Tibial artery (tissue), 4 donors: Measurements from ENCODE around the gene ACAT2.

Experiments used
- DNase-seq, 2 donors: peaks; one replicate each; pipeline ENCODE4 v3.0.0-alpha.2; 2019
- H3K27ac ChIP-seq, 2 donors: fragments of 200-600 bp; sonication (generic) in 1 of 2; 1 replicate in 1 of 2; 2 replicates in 1 of 2; pipeline ENCODE4 v1.5.1; 2018 to 2019; ENCODE audit warnings: mild to moderate bottlenecking in 1 of 2
- H3K27me3 ChIP-seq, 2 donors: fragments of 200-600 bp; sonication (generic) in 1 of 2; one replicate each; pipeline versions ENCODE4 v1.5.1 to v1.6.0; 2016 to 2019
- H3K36me3 ChIP-seq, 3 donors: fragments of 200-600 bp; sonication (generic) in 2 of 3; one replicate each; pipeline ENCODE4 v1.5.1; 2016 to 2019; ENCODE audit warnings: mild to moderate bottlenecking in 2 of 3
- H3K4me1 ChIP-seq, 4 donors: fragments of 200-600 bp; sonication (generic) in 2 of 4; 1 replicate in 3 of 4; 2 replicates in 1 of 4; pipeline ENCODE4 v1.5.1; 2016 to 2019
- H3K4me3 ChIP-seq, 2 donors: fragments of 200-600 bp; sonication (generic) in 1 of 2; 1 replicate in 1 of 2; 2 replicates in 1 of 2; pipeline ENCODE4 v1.5.1; 2018 to 2019; ENCODE audit warnings: mild to moderate bottlenecking in 2 of 2
- H3K9me3 ChIP-seq, 3 donors: fragments of 200-600 bp; sonication (generic) in 1 of 3; one replicate each; pipeline ENCODE4 v1.5.1; 2016 to 2019
- CTCF ChIP-seq, 2 experiments: fragments of 200-600 bp in 1 of 2; fragments of 450-650 bp in 1 of 2; IDR thresholded peaks; one replicate each; pipeline ENCODE4 v1.5.1; 2017 to 2019; ENCODE audit warnings: antibody characterized with exemption in 2 of 2, mild to moderate bottlenecking in 1 of 2, moderate library complexity in 1 of 2
- intact Hi-C: fragments of 100-400 bp; cut with DNase I; formaldehyde crosslinking; loops from one replicate; pipeline ENCODE4 v1.15.0; 2023; ENCODE audit warnings: low total_unique reads

Gene ACAT2

DNA sequence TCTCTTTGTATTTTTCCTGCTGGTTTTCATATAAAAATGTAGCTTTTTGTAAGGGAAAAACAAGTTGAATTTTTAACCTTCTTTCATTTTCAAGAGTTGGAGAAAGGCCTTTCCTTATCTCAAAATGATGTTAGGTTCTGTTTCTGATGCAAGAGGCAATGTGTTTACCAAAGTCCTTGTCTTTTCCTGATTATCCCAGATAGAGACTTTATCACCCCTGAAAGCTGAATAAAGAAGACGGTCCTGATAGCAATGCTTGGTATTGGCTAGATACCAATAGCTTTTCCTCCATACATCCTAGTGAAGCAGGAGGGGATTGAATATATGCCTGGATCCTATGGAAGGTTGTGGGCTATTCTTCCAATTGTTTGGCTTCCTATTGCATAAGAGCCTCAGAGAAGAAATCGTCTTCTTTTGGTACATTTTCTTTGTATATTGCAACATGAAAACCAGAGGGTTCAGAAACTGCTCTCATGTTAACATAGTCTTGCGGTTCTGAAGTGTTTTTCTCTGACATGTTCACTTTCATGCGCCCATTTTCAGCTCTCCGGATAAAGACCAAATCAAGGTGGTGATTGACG lies 43.7 kb downstream of the ACAT2 start:
- Histone ChIP-seq H3K27me3 (no peaks in the 10 kb centered on the region), H3K4me3 (no peak overlapping the region), H3K9me3 (no peaks in the 10 kb centered on the region), H3K36me3 (peaks cover 0 to 1% (median 1%) of the 10 kb centered on the region in 3 donors), H3K27ac (no peak overlapping the region), H3K4me1 (no peaks in the 10 kb centered on the region)
- intact Hi-C loops: no loop called here
- no peak for DNase-seq
- TF ChIP-seq CTCF (IDR thresholded peaks at IDR 0.05): no peak

DNA sequence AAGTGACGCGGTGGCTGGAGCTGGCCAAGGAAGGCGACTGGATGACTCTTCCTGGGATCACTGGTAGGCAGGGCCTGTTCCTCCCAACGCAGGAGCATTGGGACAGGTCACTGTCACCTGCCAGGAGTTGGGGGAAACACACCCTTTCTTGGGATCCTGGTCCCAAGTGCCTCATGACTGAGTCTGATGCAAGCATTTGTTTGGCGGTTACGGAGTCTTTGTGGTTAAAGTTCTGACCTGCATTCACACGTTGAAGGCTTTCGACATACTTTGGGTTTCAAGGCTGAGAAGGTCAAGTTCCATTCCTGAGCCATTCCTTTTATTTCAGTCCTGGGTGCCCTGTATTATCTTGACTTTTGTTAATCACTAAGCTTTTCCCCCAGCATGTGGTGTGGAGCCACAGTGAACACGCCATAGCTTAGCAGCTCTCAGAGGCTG lies 44.2 kb downstream of the ACAT2 start:
- Histone ChIP-seq H3K27ac (no peak overlapping the region), H3K4me1 (no peaks in the 10 kb centered on the region), H3K36me3 (no peaks in the 10 kb centered on the region), H3K9me3 (no peaks in the 10 kb centered on the region), H3K27me3 (no peaks in the 10 kb centered on the region), H3K4me3 (no peak overlapping the region)
- TF ChIP-seq CTCF (IDR thresholded peaks at IDR 0.05): no peak
- intact Hi-C loops: no loop called here
- DNase-seq: no peak

DNA sequence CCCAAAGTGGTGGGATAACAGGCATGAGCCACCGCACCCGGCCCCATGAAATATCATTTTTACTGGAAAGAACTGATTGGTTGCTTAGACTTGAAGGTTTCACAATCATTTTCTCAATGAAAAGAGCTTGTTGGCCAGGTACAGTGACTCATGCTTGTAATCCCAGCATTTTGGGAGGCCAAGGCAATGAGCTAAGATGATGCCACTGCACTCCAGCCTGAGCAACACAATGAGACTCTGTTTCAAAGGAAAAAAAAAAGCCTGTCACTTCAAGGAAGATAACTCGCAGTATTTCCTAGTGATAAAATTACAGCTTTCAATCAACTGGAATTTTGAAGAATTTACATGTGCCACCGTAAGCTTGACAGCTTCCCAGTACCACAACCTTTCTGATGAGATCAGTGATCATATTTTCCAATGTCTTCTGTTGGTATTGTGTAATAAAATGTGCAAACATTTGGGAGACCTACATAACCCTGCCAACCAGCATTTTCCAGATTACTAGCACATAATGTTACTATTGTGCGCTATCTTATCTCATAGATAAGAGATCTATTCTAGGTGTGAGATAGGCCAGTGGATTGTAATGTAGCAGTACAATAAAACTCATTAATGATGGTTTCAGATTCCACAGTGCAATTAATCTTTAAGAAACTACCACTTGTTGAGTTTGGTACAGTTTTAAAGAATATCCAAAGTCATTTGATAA lies 45.5 kb downstream of the ACAT2 start:
- TF ChIP-seq CTCF (IDR thresholded peaks at IDR 0.05): no peak
- DNase-seq: no peak
- H3K4me3 ChIP-seq: no peak overlapping the region
- H3K36me3 ChIP-seq: no peaks in the 10 kb centered on the region
- H3K4me1 ChIP-seq: no peaks in the 10 kb centered on the region
- no peaks in the 10 kb centered on the region for H3K27me3 ChIP-seq
- H3K27ac ChIP-seq: no peak overlapping the region
- H3K9me3 ChIP-seq: no peaks in the 10 kb centered on the region
- intact Hi-C loops: no loop called here

GRCh38 chr6:159808647-159809046 lies 46.8 kb downstream of the ACAT2 start:
- H3K36me3 ChIP-seq: no peaks in the 10 kb centered on the region
- intact Hi-C loops: no loop called here
- H3K4me1 ChIP-seq: no peaks in the 10 kb centered on the region
- no peak for TF ChIP-seq CTCF (IDR thresholded peaks at IDR 0.05)
- DNase-seq: peak in 1 of 2 donors; percentile 15
- no peaks in the 10 kb centered on the region for H3K27me3 ChIP-seq
- H3K27ac ChIP-seq: no peak overlapping the region
- H3K9me3 ChIP-seq: no peaks in the 10 kb centered on the region
- H3K4me3 ChIP-seq: no peak overlapping the region

DNA sequence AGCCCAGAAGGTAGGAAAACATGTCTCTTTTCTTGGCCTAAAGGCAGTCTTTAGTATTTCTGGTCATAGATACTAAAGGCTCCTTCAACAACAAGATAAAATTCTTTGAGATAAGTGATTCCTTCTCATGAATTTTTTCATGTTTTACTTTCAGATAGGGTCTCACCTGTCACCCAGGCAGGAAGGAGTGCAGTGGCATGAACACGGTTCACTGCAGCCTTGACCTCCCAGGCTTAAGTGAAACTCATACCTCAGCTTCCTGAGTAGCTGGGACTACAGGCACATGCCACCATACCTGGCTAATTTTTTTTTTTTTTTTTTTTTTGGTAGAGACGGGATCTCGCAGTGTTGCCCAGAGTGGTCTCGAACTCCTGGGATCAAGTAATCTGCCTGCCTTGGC lies 47.3 kb downstream of the ACAT2 start:
- no peak overlapping the region for H3K4me3 ChIP-seq
- H3K9me3 ChIP-seq: no peaks in the 10 kb centered on the region
- no peak for DNase-seq
- H3K36me3 ChIP-seq: no peaks in the 10 kb centered on the region
- no peaks in the 10 kb centered on the region for H3K27me3 ChIP-seq
- H3K4me1 ChIP-seq: no peaks in the 10 kb centered on the region
- intact Hi-C loops: no loop called here
- no peak for TF ChIP-seq CTCF (IDR thresholded peaks at IDR 0.05)
- no peak overlapping the region for H3K27ac ChIP-seq
